ENCODE data around the gene CNDP1. TPM values are rescaled to one million over a fixed set of nuclear protein-coding genes. Genes with fewer than 3 reads are reported as not detected.

CNDP1 gene
- total RNA-seq, 1 donor from 2014 or later = 0.48 TPM

DNA sequence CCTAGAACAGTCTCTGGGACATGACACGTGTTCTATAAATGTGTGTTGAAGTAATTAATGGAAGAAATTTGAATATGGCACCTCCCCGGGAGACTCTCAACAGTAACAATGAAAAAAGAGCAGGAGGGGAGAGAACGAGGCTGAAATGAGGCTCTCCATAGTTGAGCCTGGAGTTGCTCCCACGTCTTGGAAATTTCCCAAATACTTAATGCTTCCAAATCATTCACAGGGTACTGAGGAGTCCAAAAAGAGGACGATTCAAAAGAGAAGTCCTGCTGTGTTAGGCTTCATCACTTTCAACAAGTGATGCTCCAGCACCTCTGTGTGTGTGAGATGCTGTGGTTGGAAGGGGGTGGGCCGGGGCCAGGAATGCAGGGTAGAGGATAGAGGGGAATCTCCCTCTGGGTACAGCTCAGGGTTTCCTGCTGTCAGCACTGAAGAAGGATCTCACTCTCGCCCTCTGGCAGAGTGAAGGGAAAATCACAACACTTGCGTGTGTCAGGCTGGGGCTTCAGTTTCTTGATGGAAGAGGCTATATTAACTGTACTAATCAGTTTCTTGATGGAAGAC, 45.3 kb downstream of the CNDP1 start:
- Mint-ChIP-seq H3K4me1 (ENCODE audit: unreplicated experiment) (peaks cover 7% of the 10 kb centered on the region), H3K9me3 (no peaks in the 10 kb centered on the region), H3K27me3 (peaks cover 16% of the 10 kb centered on the region), H3K4me3 (no peak overlapping the region), H3K27ac (no peak overlapping the region), H3K36me3 (no peaks in the 10 kb centered on the region)
- TF ChIP-seq, protein P1, sequence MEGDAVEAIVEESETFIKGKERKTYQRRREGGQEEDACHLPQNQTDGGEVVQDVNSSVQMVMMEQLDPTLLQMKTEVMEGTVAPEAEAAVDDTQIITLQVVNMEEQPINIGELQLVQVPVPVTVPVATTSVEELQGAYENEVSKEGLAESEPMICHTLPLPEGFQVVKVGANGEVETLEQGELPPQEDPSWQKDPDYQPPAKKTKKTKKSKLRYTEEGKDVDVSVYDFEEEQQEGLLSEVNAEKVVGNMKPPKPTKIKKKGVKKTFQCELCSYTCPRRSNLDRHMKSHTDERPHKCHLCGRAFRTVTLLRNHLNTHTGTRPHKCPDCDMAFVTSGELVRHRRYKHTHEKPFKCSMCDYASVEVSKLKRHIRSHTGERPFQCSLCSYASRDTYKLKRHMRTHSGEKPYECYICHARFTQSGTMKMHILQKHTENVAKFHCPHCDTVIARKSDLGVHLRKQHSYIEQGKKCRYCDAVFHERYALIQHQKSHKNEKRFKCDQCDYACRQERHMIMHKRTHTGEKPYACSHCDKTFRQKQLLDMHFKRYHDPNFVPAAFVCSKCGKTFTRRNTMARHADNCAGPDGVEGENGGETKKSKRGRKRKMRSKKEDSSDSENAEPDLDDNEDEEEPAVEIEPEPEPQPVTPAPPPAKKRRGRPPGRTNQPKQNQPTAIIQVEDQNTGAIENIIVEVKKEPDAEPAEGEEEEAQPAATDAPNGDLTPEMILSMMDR (conservative IDR thresholded peaks at IDR 0.05) = no peak
- no peak for DNase-seq (ENCODE audit: extremely low spot score, unreplicated experiment)

- Mint-ChIP-seq H3K4me1 (ENCODE audit: unreplicated experiment) (peaks cover 2% of the 10 kb centered on the region), H3K9me3 (no peaks in the 10 kb centered on the region), H3K4me3 (no peak overlapping the region), H3K27me3 (peaks cover 30% of the 10 kb centered on the region), H3K27ac (no peak overlapping the region), H3K36me3 (no peaks in the 10 kb centered on the region)
- no peak for DNase-seq (ENCODE audit: extremely low spot score, unreplicated experiment)
- TF ChIP-seq, protein P1 (conservative IDR thresholded peaks at IDR 0.05) = no peak
Observed at GRCh38 chr18:74582642-74583041, 48.3 kb downstream of the CNDP1 start.

DNA sequence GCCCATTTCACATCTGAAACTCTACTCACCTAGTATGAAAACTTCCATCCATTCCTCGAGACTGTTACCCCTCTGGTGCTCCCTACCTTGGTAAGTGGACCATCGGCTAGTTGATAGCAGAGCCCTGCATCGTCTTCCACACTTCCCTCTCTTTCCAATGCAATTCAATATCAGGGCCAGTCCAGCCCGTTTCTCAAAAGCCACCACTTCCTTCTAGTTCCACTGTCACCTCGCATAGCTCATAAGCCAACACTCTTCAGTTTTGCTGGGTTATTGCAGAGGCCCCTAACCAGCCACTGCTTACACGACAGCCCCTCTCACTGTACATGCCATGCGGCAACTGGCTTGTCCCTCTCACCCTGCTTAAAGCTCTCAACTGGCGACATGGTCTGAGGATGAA, 53.1 kb downstream of the CNDP1 start:
- H3K36me3 Mint-ChIP-seq = no peaks in the 10 kb centered on the region

DNA sequence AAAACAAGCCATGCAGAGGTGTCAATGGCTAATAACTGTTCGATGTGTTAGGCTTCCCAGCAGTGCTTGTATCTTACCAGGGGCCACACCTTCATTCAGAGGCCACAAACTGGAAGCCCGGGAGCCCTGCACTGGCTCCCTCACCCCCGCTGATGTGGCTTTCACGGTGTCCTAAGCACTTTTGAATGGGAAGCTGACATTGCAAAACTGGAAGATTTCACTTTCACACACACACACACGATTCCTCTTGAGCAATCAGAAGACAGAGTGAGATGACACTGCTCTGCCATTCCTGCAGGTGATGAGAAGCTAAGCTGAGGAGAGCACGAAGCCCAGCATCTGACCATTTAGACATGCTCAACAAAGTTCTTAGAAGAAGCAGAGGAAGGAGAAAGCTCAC, 54.7 kb downstream of the CNDP1 start:
- H3K36me3 Mint-ChIP-seq = peaks cover 6% of the 10 kb centered on the region
- TF ChIP-seq, protein P1 (conservative IDR thresholded peaks at IDR 0.05) = no peak
- peaks cover 34% of the 10 kb centered on the region for H3K27me3 Mint-ChIP-seq
- no peaks in the 10 kb centered on the region for H3K4me1 Mint-ChIP-seq (ENCODE audit: unreplicated experiment)
- no peak overlapping the region for H3K4me3 Mint-ChIP-seq
- no peak for DNase-seq (ENCODE audit: extremely low spot score, unreplicated experiment)
- no peak overlapping the region for H3K27ac Mint-ChIP-seq
- no peaks in the 10 kb centered on the region for H3K9me3 Mint-ChIP-seq

More for the DNA sequence above, 53.1 kb downstream of the CNDP1 start:
- Mint-ChIP-seq H3K4me3 (no peak overlapping the region), H3K9me3 (no peaks in the 10 kb centered on the region), H3K27me3 (peaks cover 34% of the 10 kb centered on the region), H3K27ac (no peak overlapping the region), H3K4me1 (ENCODE audit: unreplicated experiment) (no peaks in the 10 kb centered on the region)
- DNase-seq (ENCODE audit: extremely low spot score, unreplicated experiment) = no peak
- TF ChIP-seq, protein P1 (conservative IDR thresholded peaks at IDR 0.05) = no peak

GRCh38 chr18:74589811-74590210, 55.5 kb downstream of the CNDP1 start:
- no peak for DNase-seq (ENCODE audit: extremely low spot score, unreplicated experiment)

More at GRCh38 chr18:74589811-74590210, 55.5 kb downstream of the CNDP1 start:
- Mint-ChIP-seq H3K4me1 (ENCODE audit: unreplicated experiment) (peaks cover 3% of the 10 kb centered on the region), H3K27me3 (peaks cover 34% of the 10 kb centered on the region), H3K36me3 (peaks cover 7% of the 10 kb centered on the region), H3K27ac (no peak overlapping the region), H3K4me3 (no peak overlapping the region), H3K9me3 (no peaks in the 10 kb centered on the region)
- TF ChIP-seq, protein P1 (conservative IDR thresholded peaks at IDR 0.05) = no peak

Measured in type B pancreatic cell (in vitro differentiated cells).